ENCODE results near the gene S1PR4.

- TF ChIP-seq CTCF (IDR thresholded peaks at IDR 0.05) (no peak), EZH2 (IDR thresholded peaks at IDR 0.05; ENCODE audit: borderline replicate concordance, insufficient read depth, low read depth, low read length, poor library complexity, severe bottlenecking) (no peak)
Observed at GRCh38 chr19:3222709-3223108, 44.1 kb downstream of the S1PR4 start.

Measured in B cell (primary cell).